Neural progenitor cell (in vitro differentiated cells): Measurements from ENCODE around the gene MEMO1.

Experiments
- CTCF ChIP-seq: fragments of 200-600 bp; sonication (generic); IDR thresholded peaks from 2 replicates; pipeline ENCODE4 v1.5.1; 2017; ENCODE audit warnings: antibody characterized with exemption, mild to moderate bottlenecking
- EZH2 ChIP-seq: fragments of 200-600 bp; sonication (generic); IDR thresholded peaks from 2 replicates; pipeline ENCODE4 v1.6.1; 2017; ENCODE audit warnings: antibody characterized with exemption, mild to moderate bottlenecking, moderate library complexity
- EZH2phosphoT487 ChIP-seq: fragments of 200-600 bp; sonication (generic); IDR thresholded peaks from 2 replicates; pipeline ENCODE4 v1.6.1; 2017; ENCODE audit warnings: antibody characterized with exemption

GRCh38 chr2:31835450-31835849 is 175.4 kb downstream of the MEMO1 start:
- TF ChIP-seq EZH2 (no peak), CTCF (no peak), EZH2phosphoT487 (no peak)
